NCI-H2196 (cell line): ENCODE data around the gene DSCAML1.

Experiments
- DNase-seq: peaks from one replicate; lab custom pipeline; 2025; ENCODE audit not compliant: unreplicated experiment; lab: John Stamatoyannopoulos, UW

The DSCAML1 gene

GRCh38 chr11:117670924-117671323 is 126.1 kb downstream of the DSCAML1 start:
- DNase-seq, result no peak

- DNase-seq, result no peak
Measured at GRCh38 chr11:117670443-117670842, 126.6 kb downstream of the DSCAML1 start.

- DNase-seq, result no peak
Measured at GRCh38 chr11:117669616-117670015, 127.4 kb downstream of the DSCAML1 start.

GRCh38 chr11:117669062-117669461 is 128.0 kb downstream of the DSCAML1 start:
- no peak for DNase-seq

- peak; percentile 69 for DNase-seq
Measured at GRCh38 chr11:117668321-117668751, 128.7 kb downstream of the DSCAML1 start.

- DNase-seq, result no peak
Measured at GRCh38 chr11:117664897-117665296, 132.1 kb downstream of the DSCAML1 start.

GRCh38 chr11:117663821-117664220 is 133.2 kb downstream of the DSCAML1 start:
- no peak for DNase-seq

GRCh38 chr11:117663414-117663813 is 133.6 kb downstream of the DSCAML1 start:
- DNase-seq, result no peak

- no peak for DNase-seq
Measured at GRCh38 chr11:117662671-117663269, 134.2 kb downstream of the DSCAML1 start.

GRCh38 chr11:117662255-117662654 is 134.8 kb downstream of the DSCAML1 start:
- no peak for DNase-seq

GRCh38 chr11:117658809-117659208 is 138.2 kb downstream of the DSCAML1 start:
- DNase-seq, result no peak

GRCh38 chr11:117657794-117658193 is 139.2 kb downstream of the DSCAML1 start:
- DNase-seq, result peak; percentile 81

- no peak for DNase-seq
Measured at GRCh38 chr11:117654281-117655255, 142.4 kb downstream of the DSCAML1 start.

GRCh38 chr11:117652521-117652920 is 144.5 kb downstream of the DSCAML1 start:
- no peak for DNase-seq

GRCh38 chr11:117649296-117650055 is 147.5 kb downstream of the DSCAML1 start:
- no peak for DNase-seq

- no peak for DNase-seq
Measured at GRCh38 chr11:117647872-117648271, 149.1 kb downstream of the DSCAML1 start.

GRCh38 chr11:117647207-117647606 is 149.8 kb downstream of the DSCAML1 start:
- DNase-seq, result no peak

- DNase-seq, result no peak
Measured at GRCh38 chr11:117646411-117646810, 150.6 kb downstream of the DSCAML1 start.

- DNase-seq, result no peak
Measured at GRCh38 chr11:117644403-117645155, 152.4 kb downstream of the DSCAML1 start.

- no peak for DNase-seq
Measured at GRCh38 chr11:117643606-117644300, 153.3 kb downstream of the DSCAML1 start.
